Mammary epithelial cell (primary cell): Measurements from ENCODE around the gene DCTN3.

Experiments
- CTCF ChIP-seq, 2 donors: IDR thresholded peaks in 1 of 2; conservative IDR thresholded peaks in 1 of 2; 2 replicates each; pipeline ENCODE4 v1.5.1; 2011 to 2012; ENCODE audit warnings: inconsistent platforms in 2 of 2, low read length in 2 of 2, mild to moderate bottlenecking in 2 of 2, control low read depth in 1 of 2, low read depth in 1 of 2; ENCODE audit not compliant: insufficient read depth in 1 of 2; ENCODE audit errors: extremely low read depth in 1 of 2
- EZH2 ChIP-seq: IDR thresholded peaks from 2 replicates; pipeline ENCODE4 v1.6.1; 2012; ENCODE audit warnings: low read length, inconsistent platforms, borderline replicate concordance

GRCh38 chr9:34651321-34651720, 31.0 kb upstream of the DCTN3 start:
- TF ChIP-seq CTCF (conservative IDR thresholded peaks at IDR 0.05 in 1 of 2, IDR thresholded peaks at IDR 0.05 in 1 of 2; ENCODE audit: extremely low read depth in 1 of 2, insufficient read depth in 1 of 2, low read depth in 1 of 2, low read length in 2 of 2) (no peak), EZH2 (no peak)
